HPDE6-E6E7 (cell line): Measurements from ENCODE around the gene MIGA1.
"Not testable (repeated sequence)": the region's sequence is repeated elsewhere in the genome, so short reads cannot be mapped to it uniquely, and the experiment has no call there.

Experiments used
- DNase-seq: peaks from one replicate; pipeline ENCODE4 v3.0.0; 2011; ENCODE audit warnings: missing footprints; ENCODE audit errors: extremely low spot score

MIGA1 gene

DNA sequence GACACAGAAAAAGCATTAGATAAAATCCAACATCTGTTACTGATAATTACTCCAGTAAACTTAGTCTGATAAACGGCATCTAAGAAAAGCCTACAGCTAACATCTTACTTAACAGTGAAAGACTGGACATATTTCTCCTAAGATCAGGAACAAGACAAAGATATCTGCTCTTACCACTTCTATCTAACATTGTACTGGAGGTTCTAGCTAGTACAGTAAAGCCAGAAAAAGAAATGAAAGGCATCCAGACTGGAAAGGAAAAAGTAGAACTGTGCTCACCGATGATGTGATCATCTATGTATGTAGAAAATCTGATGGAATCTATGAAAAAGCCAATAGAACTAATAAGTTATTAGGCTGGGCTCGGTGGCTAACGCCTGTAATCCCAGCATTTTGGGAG is 130.7 kb downstream of the MIGA1 start:
- no peak for DNase-seq

DNA sequence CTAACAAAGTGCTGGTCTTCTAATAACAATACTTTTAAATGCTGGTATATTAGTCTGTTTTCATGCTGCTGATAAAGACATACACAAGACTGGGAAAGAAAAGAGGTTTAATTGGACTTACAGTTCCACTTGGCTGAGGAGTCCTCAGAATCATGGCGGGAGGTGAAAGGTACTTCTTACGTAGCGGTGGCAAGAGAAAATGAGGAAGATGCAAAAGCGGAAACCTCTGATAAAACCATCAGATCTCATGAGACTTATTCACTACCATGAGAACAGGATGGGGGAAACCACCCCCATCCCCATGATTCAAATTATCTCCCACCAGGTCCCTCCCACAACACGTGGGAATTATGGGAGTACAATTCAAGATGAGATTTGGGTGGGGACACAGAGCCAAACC is 139.5 kb downstream of the MIGA1 start:
- not testable (repeated sequence) for DNase-seq

DNA sequence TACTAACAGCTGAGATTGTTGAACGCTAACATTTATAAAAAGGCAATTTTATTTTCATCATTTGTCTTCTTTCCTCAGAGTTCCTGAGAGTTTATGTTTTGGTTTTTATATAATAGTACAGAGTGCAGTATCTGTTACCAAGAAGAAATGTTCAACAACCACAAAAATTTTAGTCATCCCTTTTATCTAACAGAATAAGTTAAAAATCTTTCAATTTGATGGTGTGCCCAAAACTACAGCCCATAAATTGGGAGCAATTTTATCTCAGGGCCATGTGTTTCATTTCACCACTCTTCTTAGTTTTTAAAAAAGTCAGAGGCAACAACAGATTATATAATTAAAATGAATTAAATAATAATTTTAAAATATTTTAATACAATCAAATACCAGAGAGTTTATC is 146.1 kb downstream of the MIGA1 start:
- no peak for DNase-seq

DNA sequence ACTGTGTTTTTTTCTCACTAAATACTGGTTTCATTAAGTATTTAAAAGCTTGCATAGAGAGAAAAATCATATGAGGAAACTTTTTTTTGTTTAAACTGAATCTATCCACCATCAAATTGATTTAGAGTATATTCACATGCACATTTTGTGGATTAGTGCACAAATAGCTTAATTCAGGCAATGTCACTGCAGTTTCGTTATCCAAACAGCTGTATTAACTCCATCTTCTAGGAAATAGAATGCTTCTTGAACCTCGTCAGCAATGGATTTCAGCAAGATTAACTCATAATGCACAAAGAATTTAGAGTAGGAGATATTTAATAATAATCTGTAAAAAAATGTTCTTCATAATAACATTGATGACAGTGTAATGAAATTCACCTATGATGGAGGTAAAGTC is 146.5 kb downstream of the MIGA1 start:
- no peak for DNase-seq

DNA sequence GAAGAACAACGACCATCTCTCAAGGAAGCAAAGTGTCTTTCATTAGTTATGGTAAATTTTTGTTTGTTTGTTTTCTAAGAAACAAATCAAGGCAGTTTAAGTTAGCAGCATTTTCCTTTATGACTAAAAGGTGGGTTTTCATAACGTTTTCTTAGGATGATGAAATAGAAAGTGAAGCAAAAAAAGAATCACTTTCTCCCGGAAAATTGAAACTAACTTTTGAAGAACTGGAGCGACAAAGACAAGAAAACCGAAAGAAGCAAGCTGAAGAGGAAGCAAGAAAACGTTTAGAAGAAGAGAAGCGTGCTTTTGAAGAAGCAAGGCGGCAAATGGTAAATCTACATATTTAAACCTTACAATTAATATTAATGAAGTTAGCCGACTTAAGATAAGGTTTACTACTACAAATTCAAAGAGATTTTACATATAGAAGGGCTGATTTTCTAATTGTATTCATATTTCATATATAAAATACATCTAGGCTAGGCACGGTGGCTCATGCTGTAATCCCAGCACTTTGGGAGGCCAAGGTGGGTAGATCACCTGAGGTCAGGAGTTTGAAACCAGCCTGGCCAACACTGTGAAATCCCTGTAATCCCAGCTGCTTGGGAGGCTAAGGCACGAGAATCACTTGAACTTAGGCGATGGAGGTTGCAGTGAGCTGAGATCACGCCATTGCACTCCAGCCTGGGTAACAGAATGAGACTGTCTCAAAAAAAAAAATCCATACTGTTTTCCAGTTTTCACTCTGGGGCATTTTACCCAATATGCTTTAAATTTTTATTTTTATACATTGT is 147.3 kb downstream of the MIGA1 start:
- no peak for DNase-seq

DNA sequence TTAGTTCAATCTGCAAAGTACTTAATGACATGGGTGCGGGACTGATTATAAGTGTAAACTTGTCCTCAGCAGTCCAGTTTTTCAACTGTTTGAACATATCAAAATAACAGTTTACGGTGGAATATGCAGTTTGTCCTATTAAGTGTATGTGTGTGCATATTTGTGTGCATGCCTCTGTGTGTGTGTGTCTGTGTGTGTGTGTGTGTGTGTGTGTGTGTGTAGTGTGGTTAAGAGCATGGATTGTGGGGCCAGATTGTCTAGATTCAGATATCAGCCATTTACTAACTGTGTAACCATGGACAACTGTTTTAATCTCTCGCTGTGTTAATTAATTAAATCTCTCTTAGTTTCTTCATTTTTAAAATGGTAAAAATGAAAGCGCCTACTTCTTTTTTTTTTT is 148.0 kb downstream of the MIGA1 start:
- DNase-seq = no peak
